Common myeloid progenitor, CD34-positive (primary cell): ENCODE measurements around the gene CCDC181.
"Not testable (repeated sequence)": the region's sequence is repeated elsewhere in the genome, so short reads cannot be mapped to it uniquely, and the experiment has no call there.

Experiments used
- CTCF ChIA-PET: fragments of 350-600 bp; sonication (Branson Sonifier 250); formaldehyde crosslinking; loops from one replicate; lab custom pipeline; 2021; ENCODE audit warnings: antibody characterized with exemption; lab: Charles Lee
- POLR2A ChIA-PET: fragments of 350-600 bp; sonication (Branson Sonifier 250); formaldehyde crosslinking; loops from one replicate; lab custom pipeline; 2021; ENCODE audit warnings: antibody characterized with exemption; lab: Charles Lee
- DNase-seq, 3 donors: peaks; one replicate each; pipeline versions ENCODE4 v3.0.0 to v3.0.0-alpha.2; 2013
- H3K27ac ChIP-seq, 2 experiments: 1 replicate in 1 of 2; 2 replicates in 1 of 2; pipeline ENCODE4 v1.7.0; 2013; ENCODE audit warnings: inconsistent platforms in 2 of 2, low read length in 2 of 2, mild to moderate bottlenecking in 2 of 2, low read depth in 1 of 2, moderate library complexity in 1 of 2; ENCODE audit not compliant: severe bottlenecking in 2 of 2, insufficient read depth in 1 of 2, poor library complexity in 1 of 2
- H3K27me3 ChIP-seq, 5 experiments: replicated peaks in 2 of 5; 1 replicate in 3 of 5; 2 replicates in 2 of 5; pipeline versions ENCODE4 v1.6.1 to v1.7.0; 2013; ENCODE audit warnings: low read length in 4 of 5, mild to moderate bottlenecking in 2 of 5, moderate library complexity in 2 of 5, inconsistent platforms in 1 of 5; ENCODE audit not compliant: insufficient read depth in 5 of 5, control insufficient read depth in 4 of 5
- H3K36me3 ChIP-seq, 4 experiments: 1 replicate in 2 of 4; 2 replicates in 2 of 4; pipeline versions ENCODE4 v1.6.1 to v1.7.0; 2013; ENCODE audit warnings: low read length in 3 of 4, control low read depth in 1 of 4, mild to moderate bottlenecking in 1 of 4; ENCODE audit not compliant: control insufficient read depth in 4 of 4, insufficient read depth in 4 of 4
- H3K4me1 ChIP-seq, 4 experiments: 1 replicate in 3 of 4; 2 replicates in 1 of 4; pipeline versions ENCODE4 v1.6.1 to v1.7.1; 2013; ENCODE audit warnings: low read length in 3 of 4, mild to moderate bottlenecking in 3 of 4, control low read depth in 1 of 4, inconsistent platforms in 1 of 4, moderate library complexity in 1 of 4; ENCODE audit not compliant: control insufficient read depth in 4 of 4, insufficient read depth in 4 of 4; ENCODE audit errors: control extremely low read depth in 1 of 4
- H3K4me3 ChIP-seq, 7 experiments: 1 replicate in 4 of 7; 2 replicates in 3 of 7; pipeline versions ENCODE4 v1.5.1 to v1.7.0; 2013; ENCODE audit warnings: mild to moderate bottlenecking in 7 of 7, low read length in 6 of 7, moderate library complexity in 6 of 7, inconsistent platforms in 2 of 7, low read depth in 2 of 7, control low read depth in 1 of 7; ENCODE audit not compliant: insufficient read depth in 4 of 7, control insufficient read depth in 1 of 7; ENCODE audit errors: extremely low read depth in 1 of 7
- H3K9me3 ChIP-seq, 5 experiments: 1 replicate in 4 of 5; 2 replicates in 1 of 5; pipeline versions ENCODE4 v1.6.1 to v1.7.1; 2013; ENCODE audit warnings: low read length in 4 of 5, mild to moderate bottlenecking in 2 of 5, inconsistent platforms in 1 of 5, low read depth in 1 of 5, moderate library complexity in 1 of 5; ENCODE audit not compliant: control insufficient read depth in 4 of 5, insufficient read depth in 2 of 5; ENCODE audit errors: control extremely low read depth in 1 of 5
- WGBS: methylation state at CpG from one replicate; pipeline ENCODE4 v1.1.5; 2013; ENCODE audit not compliant: insufficient coverage; 5-methylcytosine and 5-hydroxymethylcytosine counted together

Gene CCDC181

GRCh38 chr1:169408340-169408739 lies 18.9 kb downstream of the CCDC181 start:
- POLR2A ChIA-PET, H3K27ac ChIP-seq, H3K9me3 ChIP-seq, DNase-seq, H3K27me3 ChIP-seq, H3K36me3 ChIP-seq, H3K4me3 ChIP-seq, H3K4me1 ChIP-seq, CTCF ChIA-PET: not testable (repeated sequence)
- WGBS, result 100% methylated on average over 3 of the region's 5 CpGs

- H3K36me3 ChIP-seq, DNase-seq, H3K27ac ChIP-seq, H3K4me3 ChIP-seq, POLR2A ChIA-PET, H3K4me1 ChIP-seq, CTCF ChIA-PET, H3K27me3 ChIP-seq, H3K9me3 ChIP-seq: not testable (repeated sequence)
- WGBS, result no CpG with 5 or more reads among the region's 1 CpG
These were observed 24.7 kb downstream of the CCDC181 start for GRCh38 chr1:169402578-169402977.

- no peaks in the 10 kb centered on the region for H3K9me3 ChIP-seq
- ChIA-PET POLR2A (no interaction called here), CTCF (no interaction called here)
- peaks cover 10 to 44% (median 15%) of the 10 kb centered on the region in 4 experiments for H3K36me3 ChIP-seq
- WGBS, result no CpG with 5 or more reads among the region's 3 CpGs
- H3K27ac ChIP-seq, result no peak overlapping the region
- H3K4me3 ChIP-seq, result no peak overlapping the region
- no peaks in the 10 kb centered on the region for H3K27me3 ChIP-seq
- DNase-seq, result no peak
- H3K4me1 ChIP-seq, result no peaks in the 10 kb centered on the region
These were observed 31.3 kb downstream of the CCDC181 start for GRCh38 chr1:169395955-169396354.

DNA sequence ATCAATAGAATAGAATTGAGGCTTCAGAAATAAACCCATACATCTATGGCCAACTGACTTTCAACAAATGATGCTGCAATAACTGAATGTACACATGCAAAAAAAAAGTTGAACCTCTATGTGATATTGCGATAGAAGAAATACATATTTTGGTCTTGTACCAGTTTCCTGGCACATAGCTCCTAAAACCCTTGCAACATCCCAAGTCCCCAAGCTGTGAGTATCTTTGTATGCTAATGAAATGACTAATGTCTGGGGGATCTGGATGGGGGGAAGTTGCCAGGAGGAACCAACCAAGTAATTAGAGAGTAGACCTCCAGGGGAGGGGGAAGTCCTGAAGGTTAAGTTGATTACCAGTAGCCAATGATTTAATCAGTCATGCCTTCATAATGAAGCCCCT lies 34.9 kb downstream of the CCDC181 start:
- CTCF ChIA-PET, result no interaction called here

DNA sequence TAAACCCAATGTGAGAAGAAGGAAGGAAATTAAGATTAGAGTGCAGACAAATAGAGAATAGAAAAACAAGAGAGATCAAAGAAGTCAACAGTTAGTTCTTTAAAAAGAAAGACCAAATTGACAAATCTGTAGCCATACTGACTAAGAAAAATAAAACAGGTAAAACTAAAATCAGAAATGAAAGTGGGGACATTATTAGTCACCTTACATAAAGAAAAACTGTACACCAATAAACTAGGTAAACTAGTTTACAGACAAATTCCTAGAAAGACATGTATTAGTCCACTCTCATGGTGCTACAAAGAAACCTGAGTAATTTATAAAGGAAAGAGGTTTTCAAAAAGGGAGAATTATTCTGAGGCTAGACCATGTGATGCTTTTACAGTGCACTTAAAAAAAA lies 37.0 kb downstream of the CCDC181 start:
- Histone ChIP-seq H3K4me1 (no peaks in the 10 kb centered on the region), H3K9me3 (no peaks in the 10 kb centered on the region), H3K27me3 (no peaks in the 10 kb centered on the region), H3K27ac (no peak overlapping the region), H3K36me3 (peaks cover 16 to 73% (median 24%) of the 10 kb centered on the region in 4 experiments), H3K4me3 (no peak overlapping the region)
- DNase-seq, result no peak
- ChIA-PET POLR2A (no interaction called here), CTCF (no interaction called here)

More for the DNA sequence above, 34.9 kb downstream of the CCDC181 start:
- Histone ChIP-seq H3K4me1 (no peaks in the 10 kb centered on the region), H3K36me3 (peaks cover 14 to 64% (median 20%) of the 10 kb centered on the region in 4 experiments), H3K27ac (no peak overlapping the region), H3K4me3 (no peak overlapping the region), H3K9me3 (no peaks in the 10 kb centered on the region), H3K27me3 (no peaks in the 10 kb centered on the region)
- WGBS, result 80% methylated on average over 1 of the region's 1 CpG
- POLR2A ChIA-PET, result no interaction called here
- peak in 2 of 3 donors; percentile 11 to 13 for DNase-seq

DNA sequence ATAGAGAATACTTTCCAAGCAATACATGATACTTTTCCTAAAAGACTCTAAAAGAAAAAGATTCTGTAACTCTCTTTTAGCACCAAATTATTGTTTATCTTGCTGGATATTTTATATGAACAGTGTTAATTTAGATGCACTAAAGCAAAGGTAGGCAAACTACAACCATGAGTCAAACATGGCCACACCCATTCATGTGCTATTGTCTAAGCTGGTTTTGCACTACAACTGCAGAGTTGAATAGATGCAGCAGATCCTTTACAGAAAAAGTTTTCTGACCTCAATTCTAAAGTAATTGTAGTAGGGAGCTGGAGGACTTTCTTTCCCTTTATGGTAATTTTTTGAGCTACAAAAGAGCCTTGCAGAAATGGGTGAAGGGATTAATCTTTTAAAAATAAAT lies 39.9 kb downstream of the CCDC181 start:
- no peak overlapping the region for H3K27ac ChIP-seq
- H3K27me3 ChIP-seq, result no peaks in the 10 kb centered on the region
- H3K4me1 ChIP-seq, result no peaks in the 10 kb centered on the region
- H3K9me3 ChIP-seq, result no peaks in the 10 kb centered on the region
- H3K4me3 ChIP-seq, result no peak overlapping the region
- POLR2A ChIA-PET, result interaction anchor here (0.5 kb wide), 1 partner anchor 142 kb away, joined by 5 read pairs; no protein-coding TSS in a partner anchor
- CTCF ChIA-PET, result interaction anchor here (1.1 kb wide), 1 partner anchor 13 kb away, joined by 3 read pairs; no protein-coding TSS in a partner anchor
- H3K36me3 ChIP-seq, result peaks cover 15 to 76% (median 35%) of the 10 kb centered on the region in 4 experiments
- no peak for DNase-seq

GRCh38 chr1:169383449-169383848 lies 43.8 kb downstream of the CCDC181 start:
- Histone ChIP-seq H3K27ac (no peak overlapping the region), H3K9me3 (no peaks in the 10 kb centered on the region), H3K4me3 (no peak overlapping the region), H3K4me1 (no peaks in the 10 kb centered on the region), H3K36me3 (peaks cover 20 to 63% (median 38%) of the 10 kb centered on the region in 4 experiments), H3K27me3 (no peaks in the 10 kb centered on the region)
- DNase-seq, result no peak
- 100% methylated on average over 2 of the region's 4 CpGs for WGBS
- ChIA-PET POLR2A (interaction anchor here (0.6 kb wide), 1 partner anchor 11 kb away, joined by 4 read pairs; no protein-coding TSS in a partner anchor), CTCF (no interaction called here)
